HG02763 (cell line): ENCODE results near the gene ACOX3.
"Not testable (repeated sequence)": the region's sequence is repeated elsewhere in the genome, so short reads cannot be mapped to it uniquely, and the experiment has no call there.

Source experiments
- ATAC-seq: cut with Tn5 transposase; IDR thresholded peaks from one replicate; pipeline ENCODE4 v1.9.1; 2021; ENCODE audit warnings: mild to moderate bottlenecking, moderate library complexity; ENCODE audit not compliant: unreplicated experiment

ACOX3 gene

GRCh38 chr4:8343967-8344331, 96.6 kb downstream of the ACOX3 start:
- ATAC-seq, result no peak

GRCh38 chr4:8343262-8343966, 97.1 kb downstream of the ACOX3 start:
- no peak for ATAC-seq

DNA sequence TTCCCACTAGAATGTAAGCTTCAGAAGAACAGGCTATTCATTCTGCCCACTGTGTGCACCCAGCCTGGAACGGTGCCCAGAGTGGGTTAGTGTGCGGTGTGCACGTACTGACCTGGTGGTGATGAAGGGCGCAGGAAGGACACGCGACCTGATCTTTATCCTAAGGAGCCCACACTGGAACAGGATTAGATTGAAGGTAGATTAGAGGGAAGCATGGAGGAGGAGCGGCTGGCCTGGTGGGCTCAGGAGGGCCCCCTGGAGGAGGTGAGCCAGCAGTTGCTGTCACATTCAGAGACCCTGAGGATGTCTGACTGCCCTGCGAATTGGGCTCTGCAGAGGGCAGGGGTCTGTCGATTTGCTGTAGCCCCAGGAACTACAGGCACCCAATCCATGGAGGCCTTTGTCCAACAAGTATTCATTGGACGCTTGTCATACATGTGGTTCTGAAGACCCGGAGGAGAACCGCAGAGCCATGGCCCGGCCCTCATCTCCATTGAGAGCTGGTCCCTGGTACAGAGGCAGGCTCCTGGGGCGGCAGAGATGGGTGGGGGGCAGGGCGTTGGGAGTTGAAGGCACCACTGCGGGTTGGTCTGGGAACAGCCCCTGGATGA, 97.8 kb downstream of the ACOX3 start:
- ATAC-seq, result no peak

GRCh38 chr4:8341691-8342090, 98.8 kb downstream of the ACOX3 start:
- ATAC-seq, result no peak

- ATAC-seq, result not testable (repeated sequence)
These were observed 99.2 kb downstream of the ACOX3 start for GRCh38 chr4:8341281-8341680.

DNA sequence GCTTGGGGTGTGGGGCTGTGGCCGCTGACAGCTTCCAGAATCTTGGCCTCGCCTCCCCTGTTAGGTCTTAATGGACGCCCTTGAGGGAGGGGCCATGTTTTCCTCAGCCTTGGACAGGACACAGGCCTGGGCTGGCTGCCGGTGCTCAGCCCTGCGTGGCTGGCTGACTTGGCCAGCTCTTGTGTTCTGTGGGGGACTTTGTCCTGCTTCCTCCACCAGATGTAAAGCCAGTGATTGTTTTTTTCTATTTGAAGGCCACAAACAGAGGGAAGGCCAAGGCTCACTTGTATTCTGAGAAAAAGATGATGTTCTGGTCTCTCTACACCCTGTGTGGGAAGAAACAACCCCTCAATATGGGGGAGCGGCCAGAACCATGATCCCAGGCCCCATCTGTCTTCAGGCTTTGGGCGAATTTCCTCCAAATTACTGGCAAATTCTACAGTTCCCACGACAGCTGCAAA, 99.7 kb downstream of the ACOX3 start:
- no peak for ATAC-seq

DNA sequence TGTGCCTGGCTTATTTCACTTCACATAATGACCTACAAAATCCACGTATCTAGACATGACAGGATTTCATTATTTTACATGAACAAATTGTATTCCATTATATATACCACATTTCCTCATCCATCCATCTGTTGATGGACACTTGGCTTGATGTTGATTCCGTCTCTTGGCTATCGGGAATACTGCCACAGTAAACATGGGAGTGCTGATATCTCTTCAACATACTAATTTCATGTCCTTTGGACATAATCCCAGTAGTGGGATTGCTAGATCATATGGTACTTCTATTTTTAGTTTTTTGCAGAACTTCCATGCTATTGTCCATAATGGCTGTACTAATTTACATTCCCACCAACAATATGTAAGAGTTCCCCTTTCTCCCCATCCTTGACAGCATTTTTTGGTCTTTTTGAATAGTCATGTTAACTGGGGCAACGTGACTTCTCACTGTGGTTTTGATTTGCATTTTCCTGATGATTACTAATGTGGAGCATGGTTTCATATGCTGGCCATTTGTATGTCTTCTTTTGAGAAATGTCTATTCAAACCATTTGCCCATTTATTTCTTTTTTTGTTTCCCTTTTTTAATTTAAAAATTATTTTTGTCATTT, 102.1 kb downstream of the ACOX3 start:
- ATAC-seq, result no peak

GRCh38 chr4:8336412-8337075, 104.0 kb downstream of the ACOX3 start:
- no peak for ATAC-seq

DNA sequence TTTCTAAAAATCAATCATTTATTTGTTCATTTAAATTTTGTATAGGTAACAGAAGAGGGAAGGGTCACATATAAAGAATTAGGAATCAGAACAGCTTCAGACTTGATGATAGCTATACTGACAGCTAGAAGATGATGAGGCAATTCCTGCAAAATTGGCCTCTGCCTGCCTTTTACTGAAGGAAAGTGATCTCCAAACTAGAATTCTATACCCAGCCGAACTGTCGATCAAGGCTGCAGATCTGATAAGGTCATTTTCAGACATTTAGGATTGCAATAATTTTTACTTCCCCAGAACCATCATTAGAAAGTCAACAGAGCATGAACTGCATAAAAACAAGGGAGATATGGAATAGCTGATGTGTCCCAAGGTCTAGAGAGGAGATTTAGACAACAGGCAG, 104.7 kb downstream of the ACOX3 start:
- no peak for ATAC-seq

- ATAC-seq, result no peak
These were observed 105.6 kb downstream of the ACOX3 start for GRCh38 chr4:8334786-8335460.

DNA sequence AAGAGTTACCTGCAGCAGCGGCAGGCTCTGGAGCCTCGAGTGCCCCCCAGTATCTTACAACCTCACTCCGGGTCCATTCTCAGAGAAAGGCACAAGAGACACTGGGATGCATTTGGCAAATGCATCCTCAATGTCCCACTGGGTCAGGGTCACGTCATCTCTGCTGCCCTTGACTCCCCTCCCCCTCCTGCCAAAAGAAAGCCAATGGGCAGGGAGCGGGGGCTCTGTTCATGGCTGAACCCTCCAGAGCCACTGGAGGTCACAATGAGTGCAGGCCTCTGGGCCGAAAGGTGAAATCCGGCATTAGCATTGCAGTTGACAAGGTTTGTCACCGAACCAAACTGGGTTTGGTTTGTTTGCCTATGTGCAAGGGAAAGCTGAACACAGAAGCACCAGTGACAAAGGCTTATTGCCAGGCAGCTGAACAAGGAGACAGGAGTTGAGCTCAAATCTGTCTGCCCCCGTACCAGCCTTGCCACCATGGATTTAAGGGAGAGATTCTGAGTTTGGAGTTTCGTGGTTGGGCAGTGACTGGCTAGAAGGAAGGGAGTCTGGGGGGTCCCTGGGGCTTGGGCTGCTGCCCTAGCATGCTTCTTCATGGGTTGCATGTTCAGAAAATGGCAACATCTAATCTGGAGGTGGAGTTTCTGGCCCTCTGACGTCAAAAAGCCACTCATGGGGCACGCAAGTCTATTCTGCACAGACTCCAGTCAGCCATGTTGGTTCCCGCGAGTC, 106.6 kb downstream of the ACOX3 start:
- no peak for ATAC-seq

DNA sequence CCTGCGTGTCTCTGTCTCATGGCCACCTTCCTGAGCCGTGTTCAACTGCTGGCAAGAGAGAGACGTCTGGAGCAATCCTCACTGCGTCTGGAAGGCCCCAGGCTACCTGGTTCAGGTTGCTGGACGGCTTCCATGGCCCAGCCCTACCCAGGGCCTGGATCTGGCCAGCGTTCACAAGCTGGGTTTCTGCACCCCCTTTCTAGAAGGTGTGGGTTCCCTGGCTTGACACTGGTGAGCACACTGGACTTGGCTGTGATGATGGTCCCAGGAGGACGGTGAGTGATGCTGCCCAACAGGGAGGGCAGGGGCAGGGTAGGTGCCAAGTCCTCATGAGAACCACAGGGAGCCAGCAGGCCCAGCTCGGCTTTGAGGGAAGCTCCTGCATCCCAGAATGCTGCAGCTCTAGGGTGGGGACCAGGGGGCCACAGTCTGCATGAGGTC, 107.6 kb downstream of the ACOX3 start:
- ATAC-seq, result no peak

DNA sequence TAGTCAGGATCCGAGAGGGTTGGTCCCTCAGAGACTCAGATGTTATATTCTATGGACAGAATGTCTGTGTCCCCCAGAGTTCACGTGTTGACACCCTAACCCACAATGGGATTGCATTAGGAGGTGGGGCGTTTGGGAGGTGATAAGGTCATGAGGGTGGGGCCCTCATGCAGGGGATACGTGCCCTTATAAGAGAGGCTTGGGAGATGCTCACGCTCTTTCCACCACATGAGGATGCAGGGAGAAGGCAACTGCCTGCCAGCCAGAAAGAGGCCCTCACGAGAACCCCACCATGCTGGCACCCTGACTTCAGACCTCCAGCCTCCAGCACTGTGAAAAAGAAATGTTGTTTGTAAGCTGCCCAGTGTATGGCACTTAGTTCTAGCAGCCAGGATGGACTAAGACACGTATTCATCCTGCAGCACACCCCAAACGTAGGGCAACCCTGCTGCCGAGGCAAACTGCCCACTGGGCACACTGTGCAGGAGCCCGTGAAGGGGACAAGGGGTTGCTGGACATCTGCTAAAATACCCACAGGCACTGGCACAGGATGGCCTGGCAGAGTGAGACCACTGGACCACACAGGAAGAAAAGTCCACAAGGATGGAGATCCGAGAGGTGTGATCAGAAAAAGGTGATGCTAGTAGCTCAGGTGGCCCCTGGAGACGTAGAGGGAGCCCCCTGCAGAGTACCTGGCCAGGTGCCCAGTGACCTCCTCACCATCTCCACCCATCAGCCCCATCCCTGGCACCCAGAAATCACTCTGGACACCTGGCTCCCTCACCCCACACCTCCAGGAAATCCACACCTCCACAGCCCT, 108.3 kb downstream of the ACOX3 start:
- no peak for ATAC-seq

DNA sequence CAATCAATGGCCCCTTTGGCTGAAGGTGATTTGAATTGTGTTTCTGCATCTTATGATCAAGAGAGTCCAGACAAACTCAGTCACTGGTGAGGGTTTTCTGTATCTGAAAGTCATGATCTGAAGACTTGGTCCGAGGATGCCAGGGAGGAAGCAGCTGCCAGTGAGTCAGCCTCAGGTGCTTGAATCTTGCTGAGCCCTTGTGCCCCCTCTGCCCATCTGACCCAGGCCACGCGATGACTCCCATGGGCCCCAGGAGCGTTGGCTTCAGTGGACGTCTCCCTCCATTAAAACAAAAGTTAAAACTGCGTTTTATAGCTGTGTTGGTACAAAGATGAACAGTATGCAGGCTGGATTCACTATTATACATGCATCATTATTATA, 109.0 kb downstream of the ACOX3 start:
- no peak for ATAC-seq

DNA sequence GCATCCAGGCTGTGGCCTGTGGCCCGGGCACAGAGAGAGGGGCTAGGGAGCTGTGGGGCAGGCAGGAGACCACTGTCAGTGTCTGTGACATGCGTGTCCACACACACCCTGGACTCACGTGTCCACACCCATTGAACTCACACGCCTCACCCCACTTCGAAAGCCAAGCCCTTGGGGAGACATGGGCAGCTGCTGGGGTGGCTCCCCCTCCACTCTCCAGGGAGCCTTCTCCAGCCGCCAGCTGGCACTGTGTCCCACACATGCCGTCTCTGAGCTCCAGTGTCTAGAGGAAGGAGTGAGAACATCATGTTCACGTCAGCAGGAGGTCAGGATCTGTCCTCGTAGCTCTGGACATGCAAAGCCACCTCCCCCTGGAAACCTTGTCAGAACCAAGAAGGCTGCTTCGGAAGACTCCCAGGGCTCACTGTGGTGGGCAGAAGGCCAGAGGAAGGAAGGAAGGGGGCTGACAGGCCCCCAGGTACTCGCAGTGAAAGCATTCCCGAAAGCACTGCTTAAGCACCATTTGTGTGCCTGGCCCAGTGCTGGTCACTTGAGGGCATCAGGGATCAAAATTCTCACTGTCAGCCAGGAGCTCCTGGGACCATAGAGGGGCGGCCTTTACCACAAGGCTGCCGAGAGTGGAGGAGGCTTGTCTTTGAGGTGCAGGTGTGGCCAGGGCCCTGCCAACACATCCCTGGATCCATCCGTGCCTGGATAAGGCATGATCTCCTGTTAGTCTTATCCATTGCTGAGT, 109.5 kb downstream of the ACOX3 start:
- ATAC-seq, result no peak

DNA sequence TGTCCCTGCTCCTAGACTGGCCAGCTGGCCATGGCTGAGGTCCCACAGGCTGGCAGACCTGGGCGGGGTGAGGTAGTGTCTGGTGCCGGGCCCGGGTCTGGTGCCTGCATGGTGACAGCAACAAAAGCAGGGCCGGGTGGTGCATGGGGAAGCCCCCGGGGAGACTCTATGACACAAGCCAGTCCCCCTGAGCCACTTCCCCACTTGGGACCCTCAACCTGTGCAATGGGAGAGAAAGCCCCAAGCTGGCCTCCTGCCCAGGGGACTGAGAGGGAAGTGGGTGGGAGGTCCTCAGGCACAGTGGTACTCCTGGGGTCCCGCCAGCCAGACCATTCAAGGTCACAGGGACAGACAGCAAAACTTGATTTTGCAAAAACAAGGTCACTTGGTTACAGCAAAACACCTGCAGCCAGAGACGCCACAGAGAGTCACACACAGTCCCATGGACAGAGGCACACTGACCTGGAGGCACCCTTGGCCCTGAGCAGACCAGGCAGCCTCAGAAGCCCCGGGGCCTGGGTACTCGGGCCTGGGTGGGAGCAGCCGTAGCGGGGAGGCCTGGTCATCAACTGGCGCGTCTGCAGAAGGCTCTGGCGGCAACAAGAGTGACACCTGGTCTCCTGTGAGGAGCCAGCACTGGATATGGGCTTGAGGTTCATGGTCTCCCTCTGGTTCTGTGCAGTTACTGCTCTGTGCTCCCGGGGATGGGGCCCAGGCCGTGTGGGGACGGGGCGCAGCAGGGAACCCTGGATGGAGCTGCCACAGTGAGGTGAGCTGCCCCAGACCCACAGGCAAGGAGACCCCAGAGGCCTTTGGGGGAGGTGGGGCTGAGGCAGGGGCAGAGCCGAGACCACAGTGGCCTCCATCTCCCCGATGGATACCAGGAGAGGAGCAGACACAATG, 110.4 kb downstream of the ACOX3 start:
- no peak for ATAC-seq

DNA sequence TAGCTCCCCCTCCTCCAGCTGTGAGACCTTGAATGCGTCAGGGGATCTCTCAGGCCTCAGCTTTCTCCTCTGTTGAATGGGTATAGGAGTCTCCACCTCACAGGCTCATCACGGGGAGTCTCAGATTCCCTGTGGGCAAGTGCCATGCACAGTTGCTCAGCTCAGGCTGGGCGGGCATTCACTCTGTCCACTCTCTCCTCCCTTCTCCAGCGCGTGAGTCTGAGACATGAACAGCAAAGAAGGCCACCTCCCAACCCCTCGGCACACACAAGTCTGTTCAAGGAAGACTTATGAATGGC, 111.0 kb downstream of the ACOX3 start:
- ATAC-seq, result no peak

- no peak for ATAC-seq
These were observed 111.5 kb downstream of the ACOX3 start for GRCh38 chr4:8328866-8329559.
